ENCODE data around the gene SLC31A1.
"Not testable (repeated sequence)": the region's sequence is repeated elsewhere in the genome, so short reads cannot be mapped to it uniquely, and the experiment has no call there.

SLC31A1 gene

GRCh38 chr9:113220467-113221002, 809 bp upstream of the SLC31A1 start:
- peak; percentile 0 for DNase-seq (ENCODE audit: low read depth)

GRCh38 chr9:113221800-113222481, 597 bp downstream of the SLC31A1 start:
- DNase-seq (ENCODE audit: low read depth), result no peak

- DNase-seq (ENCODE audit: low read depth), result no peak
Measured at GRCh38 chr9:113222482-113222841, 1.1 kb downstream of the SLC31A1 start.

- no peak for DNase-seq (ENCODE audit: low read depth)
Measured at GRCh38 chr9:113223963-113224362, 2.6 kb downstream of the SLC31A1 start.

DNA sequence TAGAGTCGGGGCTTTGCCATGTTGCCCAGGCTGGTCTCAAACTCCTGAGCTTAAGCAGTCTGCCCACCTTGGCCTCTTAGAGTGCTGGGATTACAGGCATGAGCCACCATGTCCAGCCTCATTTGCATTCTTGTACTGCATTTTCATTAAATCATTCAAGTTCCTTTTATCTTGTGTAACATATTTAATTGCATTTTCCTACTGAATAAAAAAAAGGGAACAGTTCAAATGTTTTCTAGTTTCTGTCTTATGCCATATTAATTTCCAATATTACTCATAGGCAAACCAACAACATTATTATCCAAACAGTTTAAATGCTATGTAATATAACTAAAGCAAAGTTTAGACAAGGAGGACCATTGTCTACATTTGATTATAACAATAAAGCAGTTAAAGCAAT, 6.1 kb downstream of the SLC31A1 start:
- DNase-seq (ENCODE audit: low read depth), result no peak

DNA sequence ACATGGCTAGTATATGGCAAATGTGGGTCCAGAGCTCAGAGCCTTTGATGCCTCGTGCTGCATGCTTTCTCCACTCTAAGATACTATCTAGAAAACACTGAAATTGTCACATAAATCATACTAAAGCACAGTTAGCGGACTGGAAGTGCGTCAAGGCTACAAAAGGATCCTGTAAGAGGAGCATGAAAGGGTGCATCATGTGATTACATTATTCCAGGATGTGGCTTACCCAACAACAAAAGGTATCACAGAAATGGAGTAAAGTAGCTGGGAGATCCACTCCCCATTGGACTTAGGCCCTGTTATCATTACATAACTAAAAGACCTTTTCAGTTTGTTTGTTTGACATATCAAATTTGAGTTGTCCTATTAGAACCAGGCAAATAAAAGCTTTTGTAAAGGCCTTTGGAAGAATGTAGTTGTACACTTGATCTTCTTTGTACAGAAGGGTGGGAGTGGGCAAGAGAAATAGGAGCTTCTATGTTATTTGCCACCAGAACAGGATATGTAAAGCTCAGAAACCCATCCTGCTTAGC, 6.9 kb downstream of the SLC31A1 start:
- no peak for DNase-seq (ENCODE audit: low read depth)

DNA sequence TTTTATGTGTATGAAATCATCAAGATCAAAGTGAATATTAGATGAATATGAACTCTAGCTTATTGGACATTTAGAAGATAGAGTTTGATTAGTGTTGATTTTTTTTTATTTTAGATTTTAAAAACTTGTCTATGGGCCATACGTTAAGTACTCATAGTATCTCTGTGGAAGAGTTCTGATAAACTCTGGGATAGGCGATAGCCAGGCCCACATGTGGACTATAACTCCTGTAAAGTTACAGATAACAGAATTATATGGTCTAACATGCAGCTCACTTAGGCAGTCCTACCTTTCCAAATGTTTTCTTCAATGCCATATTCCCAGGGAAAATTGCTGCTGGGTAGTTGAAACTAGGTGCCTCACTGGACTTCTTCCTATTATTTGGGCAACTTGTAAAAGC, 10.4 kb downstream of the SLC31A1 start:
- no peak for DNase-seq (ENCODE audit: low read depth)

DNA sequence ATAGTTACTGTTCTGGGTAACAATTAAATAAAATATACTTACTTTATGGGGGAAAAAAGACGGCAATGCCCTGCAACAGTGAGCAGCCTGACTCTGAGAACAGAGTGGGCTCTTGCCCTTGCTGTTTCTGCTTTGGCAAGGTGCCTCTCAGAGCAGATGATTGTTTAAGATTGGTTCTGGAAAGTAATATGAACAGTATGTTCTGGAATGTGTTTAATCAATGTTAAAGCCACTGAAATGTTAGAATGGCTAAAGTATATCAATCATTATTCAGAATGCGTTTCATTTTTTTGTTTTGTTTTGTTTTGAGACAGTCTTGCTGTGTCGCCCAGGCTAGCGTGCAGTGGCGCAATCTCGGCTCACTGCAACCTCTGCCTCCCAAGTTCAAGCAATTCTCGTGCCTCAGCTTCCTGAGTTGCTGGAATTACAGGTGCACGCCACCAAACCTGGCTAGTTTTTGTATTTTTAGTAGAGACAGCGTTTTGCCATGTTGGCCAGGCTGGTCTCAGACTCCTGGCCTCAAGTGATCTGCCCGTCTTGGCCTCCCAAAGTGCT, 14.4 kb downstream of the SLC31A1 start:
- DNase-seq (ENCODE audit: low read depth), result not testable (repeated sequence)

- no peak for DNase-seq (ENCODE audit: low read depth)
Measured at GRCh38 chr9:113237026-113237425, 15.7 kb downstream of the SLC31A1 start.

DNA sequence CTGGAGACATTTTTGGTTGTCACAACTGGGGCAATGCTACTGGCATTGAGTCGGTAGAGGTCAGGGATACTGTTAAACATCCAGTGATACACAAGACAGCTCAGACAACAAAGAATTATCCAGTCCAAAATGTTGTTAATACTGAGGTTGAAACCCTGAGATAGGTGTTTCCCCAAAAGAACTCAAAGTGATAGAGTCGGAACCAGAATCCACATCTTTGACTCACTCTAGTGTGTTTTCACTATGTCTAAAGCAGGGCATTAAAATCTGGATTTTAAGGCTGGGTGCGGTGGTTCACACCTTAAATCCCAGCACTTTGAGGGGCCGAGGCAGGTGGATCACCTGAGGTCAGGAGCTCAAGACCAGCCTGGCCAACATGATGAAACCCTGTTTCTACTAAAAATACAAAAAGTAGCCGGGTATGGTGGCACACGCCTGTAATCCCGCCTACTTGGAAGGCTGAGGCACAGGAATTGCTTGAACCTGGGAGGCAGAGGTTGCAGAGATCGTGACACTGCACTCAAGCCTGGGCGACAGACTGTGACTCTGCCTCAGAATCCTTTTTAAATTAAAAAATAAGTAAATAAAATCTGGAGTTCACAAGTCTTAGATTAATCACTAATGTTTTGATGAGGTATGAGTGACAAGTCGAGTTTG, 17.0 kb downstream of the SLC31A1 start:
- DNase-seq (ENCODE audit: low read depth), result no peak

GRCh38 chr9:113238859-113239232, 17.5 kb downstream of the SLC31A1 start:
- DNase-seq (ENCODE audit: low read depth), result no peak

- DNase-seq (ENCODE audit: low read depth), result no peak
Measured at GRCh38 chr9:113241161-113241560, 19.8 kb downstream of the SLC31A1 start.

DNA sequence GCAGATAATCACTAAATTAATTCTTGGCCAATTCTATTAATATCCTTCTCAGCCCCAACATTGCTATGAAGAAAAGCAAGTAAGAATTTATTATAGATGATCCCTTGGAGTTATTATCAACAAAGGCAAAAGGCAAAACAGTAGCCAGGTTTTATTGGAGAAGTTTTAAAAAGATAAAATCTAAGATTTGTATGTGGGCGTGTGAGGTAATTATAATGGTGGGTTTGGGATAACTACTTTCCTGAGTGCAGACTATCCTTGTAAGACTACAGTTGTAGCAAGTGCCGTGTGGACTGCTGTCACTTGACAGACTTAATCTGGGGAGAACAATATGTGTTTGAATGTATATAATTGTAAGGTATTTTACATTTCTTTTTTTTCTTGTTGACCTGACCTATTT, 23.2 kb downstream of the SLC31A1 start:
- DNase-seq (ENCODE audit: low read depth), result no peak

- no peak for DNase-seq (ENCODE audit: low read depth)
Measured at GRCh38 chr9:113245894-113246293, 24.6 kb downstream of the SLC31A1 start.

GRCh38 chr9:113246928-113247327, 25.6 kb downstream of the SLC31A1 start:
- no peak for DNase-seq (ENCODE audit: low read depth)

DNA sequence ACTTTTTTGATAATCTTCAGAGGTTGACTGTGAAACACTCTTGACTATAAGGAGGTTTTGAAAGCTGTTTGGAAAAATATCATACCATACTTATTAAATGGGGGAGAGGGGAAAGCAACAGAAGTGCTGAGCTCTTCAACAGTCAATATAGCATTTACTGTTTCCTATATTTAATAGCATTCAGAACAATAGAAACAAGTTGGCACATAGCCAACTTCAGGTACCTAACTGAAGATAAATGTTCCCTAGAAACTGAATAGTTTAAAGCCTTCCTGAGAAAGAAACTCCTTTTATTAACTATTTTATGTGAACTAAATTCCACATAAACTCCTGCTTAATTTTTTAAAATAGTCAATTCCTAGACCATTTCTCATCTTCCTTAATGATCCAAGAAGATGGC, 26.3 kb downstream of the SLC31A1 start:
- no peak for DNase-seq (ENCODE audit: low read depth)

DNA sequence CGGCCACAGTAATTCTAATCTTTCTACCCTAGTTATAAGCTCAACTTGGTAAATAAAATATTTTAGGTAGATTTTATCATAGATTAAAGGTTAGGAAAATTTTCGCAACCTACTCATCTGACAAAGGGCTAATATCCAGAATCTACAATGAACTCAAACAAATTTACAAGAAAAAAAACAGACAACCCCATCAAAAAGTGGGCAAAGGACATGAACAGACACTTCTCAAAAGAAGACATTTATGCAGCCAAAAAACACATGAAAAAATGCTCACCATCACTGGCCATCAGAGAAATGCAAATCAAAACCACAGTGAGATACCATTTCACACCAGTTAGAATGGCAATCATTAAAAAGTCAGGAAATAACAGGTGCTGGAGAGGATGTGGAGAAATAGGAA, 28.3 kb downstream of the SLC31A1 start:
- not testable (repeated sequence) for DNase-seq (ENCODE audit: low read depth)

DNA sequence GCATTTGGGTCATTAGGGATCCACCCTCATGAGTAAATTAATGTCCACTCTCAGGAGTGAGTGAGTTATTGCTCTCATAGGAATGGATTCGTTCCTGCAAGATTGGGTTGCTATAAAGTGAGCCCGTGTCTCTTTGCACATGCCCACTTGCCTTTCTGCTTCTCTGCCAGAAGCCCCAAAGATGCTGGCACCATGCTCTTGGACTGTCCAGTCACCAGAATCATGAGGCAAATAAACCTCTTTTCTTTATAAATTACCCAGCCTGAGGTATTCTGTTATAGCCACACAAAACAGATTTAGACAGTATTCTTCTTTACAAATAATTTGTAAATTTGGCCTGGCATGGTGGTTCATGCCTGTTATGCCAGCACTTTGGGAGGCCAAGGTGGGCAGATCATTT, 29.5 kb downstream of the SLC31A1 start:
- no peak for DNase-seq (ENCODE audit: low read depth)

- DNase-seq (ENCODE audit: low read depth), result no peak
Measured at GRCh38 chr9:113254991-113255390, 33.6 kb downstream of the SLC31A1 start.

- no peak for DNase-seq (ENCODE audit: low read depth)
Measured at GRCh38 chr9:113255438-113255837, 34.1 kb downstream of the SLC31A1 start.

- no peak for DNase-seq (ENCODE audit: low read depth)
Measured at GRCh38 chr9:113257863-113258262, 36.5 kb downstream of the SLC31A1 start.

DNA sequence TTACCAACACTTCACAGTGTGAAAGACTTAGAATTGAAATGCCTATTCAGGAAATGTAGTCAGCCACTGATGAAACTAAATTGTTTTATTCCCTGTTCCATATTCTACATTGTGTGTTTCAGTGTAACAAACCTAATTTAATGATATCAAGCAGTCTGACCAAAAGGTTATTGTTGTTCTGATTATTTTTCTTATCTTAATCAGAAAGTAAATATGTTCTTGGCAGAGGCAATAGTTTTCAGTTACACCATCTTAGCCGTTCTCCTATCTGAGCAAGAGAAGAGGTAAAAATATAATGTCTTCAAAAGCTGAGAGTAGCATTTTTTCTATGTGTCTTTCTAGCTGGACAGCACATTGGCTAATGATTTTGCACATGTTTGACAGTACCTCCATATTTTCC, 36.9 kb downstream of the SLC31A1 start:
- no peak for DNase-seq (ENCODE audit: low read depth)
